Stimulated activated CD4-positive, alpha-beta T cell treated with anti-CD3 and anti-CD28 coated beads, Interleukin-15, amount 100 ng/mL, for 1 hour (primary cell): Measurements from ENCODE around the gene YJEFN3.

Experiments
- DNase-seq, 2 donors: peaks; one replicate each; pipeline ENCODE4 v3.0.0-alpha.2; 2020; ENCODE audit warnings: low read depth in 1 of 2, low spot score in 1 of 2

Gene YJEFN3

DNA sequence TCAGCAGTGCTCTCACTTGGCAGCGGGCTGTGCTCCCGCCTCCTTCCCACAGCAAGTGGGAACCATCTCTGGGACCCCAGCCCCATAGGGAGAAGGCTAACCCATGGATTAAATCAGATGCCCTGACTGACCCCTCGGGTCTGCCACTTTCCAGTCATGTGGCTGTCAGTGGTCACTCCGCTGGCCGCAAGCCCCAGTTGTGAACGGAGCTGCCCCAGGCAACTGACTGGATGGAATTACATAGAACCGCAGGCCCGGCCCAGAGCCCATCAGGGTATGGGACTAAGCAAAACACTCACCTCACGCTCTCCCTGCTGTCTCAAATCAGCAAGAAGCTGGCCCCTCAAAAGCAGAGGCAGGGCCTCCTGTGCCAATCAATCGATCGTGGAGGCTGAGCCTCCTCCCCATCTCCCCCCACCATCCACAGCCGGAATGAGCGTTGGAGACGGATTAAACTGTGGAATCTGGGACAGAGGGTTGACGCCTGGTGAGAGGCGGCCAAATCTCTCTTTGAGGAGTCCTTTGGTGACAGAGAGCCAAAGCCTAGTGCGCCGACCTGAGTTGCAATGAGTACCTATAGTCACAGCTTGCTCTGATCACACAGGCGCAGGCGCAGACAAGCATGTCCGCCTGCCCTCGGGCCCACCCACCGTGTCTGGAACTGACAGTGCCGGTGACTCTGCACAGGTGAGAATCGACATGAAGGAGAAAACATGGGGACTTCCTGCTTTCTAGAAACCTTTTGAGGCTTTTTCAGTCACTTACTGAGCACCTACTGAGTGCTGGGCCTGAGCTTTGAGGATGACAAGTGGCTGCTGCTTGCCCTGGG lies 51.0 kb downstream of the YJEFN3 start:
- no peak for DNase-seq

DNA sequence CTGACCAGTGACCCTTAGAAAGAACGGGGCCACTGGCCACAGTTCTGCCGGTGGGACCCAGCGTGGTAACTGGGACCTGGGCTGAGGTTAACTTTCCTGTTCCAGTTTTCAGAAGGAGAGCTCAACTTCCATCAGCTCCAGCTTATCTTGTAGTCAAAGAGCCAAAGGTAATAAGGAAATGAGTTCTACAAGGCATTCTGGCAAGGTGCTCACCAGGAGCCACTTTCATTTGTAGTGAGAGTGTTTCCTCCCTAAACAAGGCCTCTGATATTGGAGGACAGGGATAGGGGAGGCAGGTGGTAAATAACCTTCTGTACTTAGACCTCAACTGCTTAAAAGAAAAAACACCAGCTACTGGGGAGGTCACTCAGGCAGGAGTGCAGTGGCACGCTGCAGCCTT lies 51.7 kb downstream of the YJEFN3 start:
- DNase-seq, result no peak

DNA sequence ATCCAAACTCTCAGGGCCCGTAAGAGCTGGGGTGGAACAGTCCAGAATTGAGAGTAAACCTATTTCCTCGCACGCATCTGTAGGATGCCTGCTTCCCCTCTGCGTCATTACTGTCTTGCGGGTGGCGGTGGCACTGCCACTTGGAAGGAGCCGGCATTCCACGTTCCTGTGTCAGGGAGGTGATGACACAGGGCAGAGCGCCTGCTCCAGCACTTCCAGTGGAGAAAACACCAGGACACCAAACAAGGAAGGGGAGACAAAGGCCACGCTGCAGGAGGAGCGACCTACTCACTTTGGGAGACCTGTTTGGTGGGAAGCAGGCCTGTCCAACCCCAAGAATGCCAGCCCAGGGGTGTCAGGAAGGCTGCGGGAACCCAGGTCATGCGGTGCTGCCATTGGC lies 52.7 kb downstream of the YJEFN3 start:
- no peak for DNase-seq

DNA sequence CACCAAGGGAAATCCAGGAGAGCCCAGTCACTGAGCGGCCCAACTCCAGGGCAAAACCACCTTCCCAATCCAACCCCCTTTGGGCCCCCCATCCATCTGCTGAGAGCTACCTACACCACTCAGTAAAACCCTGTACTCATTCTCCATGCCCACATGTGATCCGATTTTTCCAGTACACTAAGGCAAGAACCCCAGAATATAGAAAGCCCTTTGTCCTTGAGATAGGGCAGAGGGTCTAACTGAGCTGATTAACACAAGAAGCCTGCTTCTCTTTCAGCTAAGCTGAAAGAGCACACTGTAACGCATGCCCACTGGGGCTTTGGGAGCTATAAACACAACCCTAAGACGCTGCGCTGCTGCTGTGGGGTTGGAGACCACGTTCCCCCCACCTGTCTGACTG lies 53.8 kb downstream of the YJEFN3 start:
- DNase-seq, result no peak

DNA sequence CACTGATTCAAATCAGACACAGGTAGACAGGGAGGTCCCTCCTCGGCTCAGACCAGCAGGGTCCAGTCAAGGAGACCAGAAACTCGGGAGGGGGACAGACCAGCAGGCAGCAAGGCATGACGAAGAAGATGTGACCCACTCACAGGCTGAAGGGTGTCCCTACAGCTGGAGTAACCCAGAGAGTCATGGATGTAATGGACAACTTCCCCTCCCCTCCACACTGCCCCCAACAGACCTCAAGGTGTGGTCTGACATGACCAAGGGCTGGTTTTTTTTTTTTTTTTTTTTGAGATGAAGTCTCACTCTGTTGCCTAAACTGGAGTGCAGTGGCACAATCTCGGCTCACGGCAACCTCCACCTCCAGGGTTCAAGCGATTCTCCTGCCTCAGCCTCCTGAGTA lies 55.6 kb downstream of the YJEFN3 start:
- no peak for DNase-seq
